DMS79 treated with DMSO at 0.1 percent for 48 hours (cell line): ENCODE data around the gene KCNQ4.

Experiments used
- DNase-seq: peaks from one replicate; lab custom pipeline; 2025; lab: John Stamatoyannopoulos, UW

Gene KCNQ4

DNA sequence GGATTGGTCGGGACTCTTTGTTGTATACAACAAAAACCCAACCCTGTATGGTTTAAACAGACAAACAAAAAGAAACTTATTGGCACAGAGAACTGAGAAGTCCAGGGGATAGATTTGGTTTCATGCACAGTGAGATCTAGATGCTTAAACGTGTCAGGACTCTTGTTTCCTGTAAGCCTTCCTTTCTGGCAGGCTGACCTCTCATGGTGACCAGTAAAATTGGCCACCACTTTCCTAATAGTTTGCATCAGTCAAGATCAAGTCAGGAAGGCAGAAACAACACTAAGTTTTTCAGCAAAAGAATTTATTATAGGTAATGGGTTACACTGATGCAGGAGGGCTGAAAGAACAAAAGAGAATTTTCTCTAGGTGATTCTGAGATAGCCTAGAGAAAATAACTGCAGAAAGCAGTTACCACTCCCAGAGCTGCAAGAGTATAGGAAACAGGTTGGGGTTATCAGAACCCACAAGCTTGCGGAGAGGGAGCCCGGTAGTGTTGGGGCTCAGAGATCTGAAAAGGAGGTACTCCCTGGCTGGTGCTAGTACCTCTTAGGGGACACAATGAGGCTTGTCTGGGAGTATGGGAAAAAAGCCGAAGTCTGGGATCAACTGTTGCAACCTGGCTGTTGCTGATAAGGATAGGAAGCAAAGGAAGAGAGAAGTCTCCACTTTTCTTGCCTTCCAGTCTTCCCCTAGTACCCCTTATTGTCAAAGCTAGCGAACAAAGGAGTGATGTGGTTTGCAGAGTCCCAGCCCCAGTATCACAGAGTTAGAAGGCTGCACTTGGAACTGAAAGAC is 57.1 kb downstream of the KCNQ4 start:
- DNase-seq = no peak

DNA sequence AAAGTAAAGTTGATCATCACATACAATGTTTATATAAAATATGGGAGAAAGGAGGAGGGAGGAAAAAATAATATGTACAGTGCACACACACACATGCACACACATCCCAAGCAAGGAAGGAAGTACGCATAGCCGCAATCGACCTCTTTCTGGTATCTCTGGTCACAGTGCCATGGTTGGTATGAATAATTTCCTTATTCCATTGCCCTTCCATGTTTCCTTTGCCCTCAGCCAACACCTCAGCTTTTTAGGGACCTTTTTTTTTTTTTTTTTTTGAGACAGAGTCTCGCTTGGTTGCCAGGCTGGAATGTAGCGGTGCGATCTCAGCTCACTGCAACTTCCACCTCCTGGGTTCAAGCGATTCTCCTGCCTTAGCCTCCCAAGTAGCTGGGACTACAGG is 58.0 kb downstream of the KCNQ4 start:
- DNase-seq = no peak

DNA sequence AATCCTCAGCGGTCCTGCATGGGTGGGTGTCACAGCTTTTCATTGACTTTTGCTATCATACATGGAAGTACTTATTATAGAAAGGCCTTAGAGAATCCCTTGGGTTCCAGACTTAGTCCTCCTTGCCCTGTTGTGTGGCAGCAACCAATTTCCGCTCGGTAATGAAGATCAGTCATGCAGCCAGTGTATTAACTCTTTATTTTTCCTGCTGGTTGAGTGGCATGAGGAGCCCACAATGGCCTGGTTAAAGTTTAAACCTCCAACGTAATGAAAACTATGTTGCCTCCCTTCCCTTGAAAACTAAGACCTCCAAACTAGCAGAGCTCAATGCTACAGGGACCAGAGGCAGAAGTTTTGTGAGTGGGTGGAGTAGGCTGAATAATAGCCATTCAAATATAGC is 58.6 kb downstream of the KCNQ4 start:
- DNase-seq = no peak

DNA sequence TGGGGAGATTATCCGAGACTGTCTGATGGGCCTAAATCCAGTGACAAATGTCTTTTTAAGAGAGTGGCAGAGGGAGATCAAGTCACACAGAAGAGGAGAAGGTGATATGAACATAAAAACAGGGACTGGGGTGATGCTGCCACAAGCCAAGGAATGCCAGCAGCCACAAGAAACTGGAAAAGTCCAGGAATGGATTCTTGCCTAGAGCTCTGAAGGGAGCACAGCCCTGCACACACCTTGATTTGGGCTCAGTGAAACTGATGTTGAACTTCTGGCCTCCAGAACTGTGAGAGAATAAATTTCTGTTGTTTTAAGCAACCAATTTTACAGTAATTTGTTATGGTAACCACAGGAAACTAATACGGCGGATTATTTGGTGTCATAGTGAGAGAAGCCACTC is 59.1 kb downstream of the KCNQ4 start:
- no peak for DNase-seq

DNA sequence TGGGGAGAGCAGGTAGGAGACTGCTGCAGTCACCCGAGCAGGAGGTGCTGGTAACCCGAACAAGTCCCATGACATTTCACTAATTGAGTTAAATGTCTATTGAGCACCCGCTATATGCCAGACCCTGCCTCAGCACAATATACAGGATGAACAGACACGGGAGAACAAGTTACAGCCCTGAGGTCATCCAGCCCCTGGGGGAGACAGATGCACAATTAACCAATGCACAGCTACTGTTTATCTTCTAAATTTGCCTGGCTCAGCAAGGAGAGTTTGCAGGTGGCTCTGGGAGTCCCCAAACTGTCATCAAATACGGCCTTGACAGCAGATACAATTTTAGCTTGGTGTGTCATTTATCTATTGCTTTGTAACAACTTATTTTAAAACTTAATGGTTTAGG is 60.5 kb downstream of the KCNQ4 start:
- DNase-seq = no peak

DNA sequence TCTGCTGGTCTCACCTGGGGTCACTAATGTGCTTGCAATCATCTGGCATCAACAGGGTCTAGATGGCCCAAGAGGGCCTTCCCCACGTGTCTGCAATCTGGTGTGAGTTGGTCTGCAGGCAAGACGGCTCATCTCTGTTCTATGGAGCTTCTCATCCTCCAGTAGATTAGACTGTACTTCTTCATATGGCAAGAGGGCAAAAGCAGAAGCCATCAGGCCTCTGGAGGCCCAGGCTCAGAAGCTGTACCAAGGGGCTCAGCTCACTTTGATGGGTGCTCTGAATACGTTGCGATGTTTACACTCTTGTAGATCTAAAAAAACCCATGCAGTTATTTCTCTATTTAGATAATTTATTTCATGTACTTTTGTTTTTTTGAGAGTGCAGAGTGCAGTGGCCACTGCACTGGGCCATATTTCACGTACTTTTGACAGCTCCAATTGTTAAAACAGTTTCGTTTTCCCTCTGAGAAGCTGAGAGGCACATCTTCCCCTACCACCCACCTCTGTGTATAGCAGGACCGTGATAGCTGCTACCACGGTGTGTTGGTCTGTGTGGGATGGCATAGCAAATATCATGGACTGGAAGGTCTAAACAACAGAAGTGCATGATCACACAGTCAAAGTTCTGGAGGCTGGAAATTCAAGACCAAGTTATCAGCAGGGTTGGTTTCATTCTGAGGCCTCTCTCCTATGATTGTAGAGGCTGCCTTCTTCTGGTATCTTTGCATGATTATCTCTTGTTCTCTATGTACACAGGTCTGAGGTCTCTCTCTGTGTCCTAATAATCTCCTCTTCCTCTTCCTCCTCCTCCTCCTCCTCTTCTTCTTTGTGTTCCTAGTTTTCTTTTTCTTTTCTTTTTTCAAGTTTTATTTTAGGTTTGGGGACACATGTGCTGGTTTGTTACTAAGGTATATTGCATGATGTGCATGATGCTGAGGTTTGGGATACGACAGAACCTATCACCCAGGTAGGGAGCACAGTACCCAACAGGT is 61.6 kb downstream of the KCNQ4 start:
- no peak for DNase-seq

DNA sequence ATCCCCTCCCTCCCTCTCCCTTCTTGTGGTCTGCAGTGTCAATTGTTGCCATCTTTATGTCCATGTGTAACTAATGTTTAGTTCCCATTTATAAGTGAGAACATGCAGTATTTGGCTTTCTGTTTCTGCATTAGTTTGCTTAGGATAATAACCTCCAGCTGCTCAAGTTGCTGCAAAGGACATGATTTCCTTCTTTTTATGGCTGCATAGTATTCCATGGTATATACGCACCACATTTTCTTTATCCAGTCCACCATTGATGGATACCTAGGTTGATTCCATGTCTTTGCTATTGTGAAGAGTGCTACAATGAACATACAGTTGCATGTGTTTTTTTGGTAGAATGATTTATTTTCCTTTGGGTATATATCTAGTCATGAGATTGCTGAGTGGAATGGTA is 62.3 kb downstream of the KCNQ4 start:
- no peak for DNase-seq

DNA sequence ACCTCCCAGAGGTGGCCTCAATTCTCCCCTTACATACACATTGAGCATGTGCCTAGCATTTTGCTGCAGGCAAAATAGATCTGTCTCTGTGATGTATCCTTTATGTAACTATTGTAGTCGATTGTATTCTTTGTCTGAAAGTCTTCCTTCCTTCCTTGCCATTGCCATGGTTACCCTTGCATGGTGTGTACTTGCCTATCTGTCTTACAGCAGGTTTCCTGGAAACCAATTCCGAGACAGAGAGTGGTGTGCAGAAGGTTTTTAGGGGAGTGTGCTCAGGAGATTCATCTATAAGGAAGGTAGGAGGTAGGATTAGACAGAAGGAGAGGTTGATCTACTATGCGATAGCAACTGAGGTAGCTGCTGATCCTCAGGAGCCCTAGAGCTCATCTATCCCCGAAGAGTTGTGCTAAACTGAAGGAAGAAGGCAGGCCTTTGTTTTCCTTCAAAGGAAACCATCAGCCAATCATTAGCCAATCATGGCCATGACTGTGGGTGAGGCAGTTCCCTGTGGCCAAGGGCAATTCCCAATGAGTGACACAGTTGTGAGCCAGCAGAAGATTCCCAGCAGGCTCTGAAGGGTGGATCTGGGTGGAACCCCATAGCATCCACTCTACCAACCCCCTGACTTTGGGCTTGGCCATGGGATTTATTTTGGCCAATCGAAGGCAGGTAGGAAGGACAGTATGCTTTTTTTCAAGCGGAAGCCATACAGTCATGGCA is 63.6 kb downstream of the KCNQ4 start:
- DNase-seq = no peak

DNA sequence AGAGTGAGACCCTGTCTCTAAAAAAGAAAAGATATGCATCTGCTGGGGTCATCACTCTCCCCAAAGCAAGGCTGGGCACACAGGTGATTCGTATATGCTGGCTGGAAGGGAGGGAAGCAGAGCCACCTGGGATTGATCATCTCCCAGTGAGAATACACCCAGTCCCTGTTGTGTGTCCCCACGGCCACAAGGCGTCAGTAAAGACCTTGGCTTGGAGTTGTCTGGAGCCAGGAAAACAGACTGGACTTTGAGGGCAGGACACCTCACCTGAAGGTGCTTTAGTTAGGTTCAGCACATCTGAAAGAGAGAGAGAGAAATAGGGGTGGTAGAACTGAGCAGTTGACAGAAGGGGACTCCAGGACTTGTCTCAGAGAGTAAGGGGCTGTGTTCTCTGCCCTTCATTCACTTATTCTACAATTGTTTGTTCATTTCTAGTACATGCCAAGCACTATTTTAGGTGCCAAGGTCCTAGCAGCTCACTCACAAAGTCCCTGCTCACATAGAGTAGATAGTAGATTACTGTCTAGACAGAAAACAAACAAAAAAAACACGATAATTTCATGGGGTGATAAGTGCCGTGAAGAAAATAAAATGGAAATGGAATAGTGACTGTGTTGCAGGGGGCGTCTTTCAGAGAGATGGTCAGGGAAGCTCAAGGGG is 65.1 kb downstream of the KCNQ4 start:
- peak; percentile 38 for DNase-seq

DNA sequence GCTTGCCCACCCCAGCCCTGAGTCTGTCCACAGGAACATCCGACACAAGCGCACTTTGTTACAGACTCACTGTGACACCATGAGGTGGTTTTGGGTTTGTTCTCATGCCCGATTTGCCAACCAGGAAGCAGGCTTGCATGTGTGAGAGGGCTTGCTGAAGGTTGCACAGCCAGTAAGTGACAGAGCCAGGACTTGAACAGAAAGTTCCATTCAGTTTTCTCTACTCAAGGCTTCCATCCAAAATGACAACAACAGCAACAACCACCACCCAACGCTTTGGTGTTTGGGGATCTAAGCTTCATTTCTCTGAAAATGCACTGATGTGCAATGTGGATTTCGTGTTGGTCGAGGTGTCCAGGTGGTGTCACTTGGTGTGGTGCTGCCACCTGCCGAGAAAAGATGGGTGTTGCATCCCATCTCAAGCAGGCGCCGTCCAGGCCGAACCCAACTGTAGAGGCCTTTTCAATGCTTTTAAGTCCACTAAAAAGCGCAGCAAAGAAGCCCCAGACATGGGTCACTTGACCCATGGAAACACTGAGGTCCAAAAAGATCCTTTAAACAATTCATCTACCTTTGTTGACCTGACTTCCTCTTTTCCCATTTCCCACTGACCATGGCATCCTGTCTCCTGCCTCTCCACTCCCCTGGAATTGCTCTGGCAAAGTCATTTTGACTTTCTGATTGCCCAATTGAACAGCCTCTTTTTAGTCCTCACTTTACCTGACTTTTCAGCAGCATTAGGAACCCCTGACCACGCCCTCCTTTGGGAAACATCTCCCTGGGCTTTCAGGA is 66.4 kb downstream of the KCNQ4 start:
- DNase-seq = peak; percentile 50

DNA sequence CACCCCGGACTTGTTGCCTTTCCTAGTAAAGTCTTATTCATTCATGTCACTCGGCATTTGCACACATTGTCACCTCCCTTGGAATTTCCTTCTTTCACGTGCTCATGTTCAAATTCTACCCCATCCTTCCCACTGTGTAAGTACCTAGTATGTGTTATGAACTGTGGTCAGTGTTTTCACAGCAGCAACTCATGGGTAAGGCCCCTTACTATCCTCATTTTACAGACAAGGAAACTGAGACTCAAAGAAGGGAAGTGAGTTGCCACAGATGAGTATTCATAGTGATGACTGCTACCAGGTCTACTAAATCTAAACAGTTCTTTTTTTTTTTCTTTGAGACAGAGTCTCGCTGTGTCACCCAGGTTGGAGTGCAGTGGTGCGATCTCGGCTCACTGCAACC is 68.1 kb downstream of the KCNQ4 start:
- DNase-seq = no peak

DNA sequence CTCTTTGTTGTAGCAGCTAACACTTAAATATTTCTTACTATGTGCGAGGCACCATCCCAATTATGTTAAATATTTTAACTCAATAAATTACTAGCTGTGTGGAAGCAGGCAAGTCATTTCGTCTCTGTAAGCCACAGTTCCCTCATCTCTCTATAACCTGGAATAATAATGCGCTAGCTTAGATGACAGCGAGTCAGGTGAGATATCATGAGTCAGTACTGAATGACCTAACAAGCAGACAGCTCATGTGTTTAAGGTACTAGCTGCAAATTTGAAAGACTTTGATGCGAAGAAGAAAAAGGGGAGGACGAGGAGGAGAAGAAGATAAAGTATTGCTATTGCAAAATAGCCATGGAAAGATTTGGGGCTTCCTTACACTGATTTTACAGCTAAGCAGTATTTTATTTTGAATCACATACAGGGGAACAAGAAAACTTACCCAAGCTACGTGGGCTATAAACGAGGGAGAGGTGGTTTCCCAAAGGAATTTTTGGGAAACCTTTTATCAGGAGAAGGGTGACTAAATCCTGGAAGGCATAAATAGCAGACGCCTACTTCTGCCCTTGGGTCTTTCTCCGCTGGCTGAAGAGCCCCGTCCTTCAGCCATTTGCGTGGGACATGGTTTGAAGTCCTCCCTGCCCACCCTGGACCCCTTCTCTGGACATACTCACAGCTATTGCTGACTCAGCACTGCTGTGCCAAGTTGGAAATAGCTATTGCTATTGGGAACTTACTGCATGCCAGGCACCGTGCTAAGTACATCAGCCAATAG is 69.7 kb downstream of the KCNQ4 start:
- DNase-seq = no peak

DNA sequence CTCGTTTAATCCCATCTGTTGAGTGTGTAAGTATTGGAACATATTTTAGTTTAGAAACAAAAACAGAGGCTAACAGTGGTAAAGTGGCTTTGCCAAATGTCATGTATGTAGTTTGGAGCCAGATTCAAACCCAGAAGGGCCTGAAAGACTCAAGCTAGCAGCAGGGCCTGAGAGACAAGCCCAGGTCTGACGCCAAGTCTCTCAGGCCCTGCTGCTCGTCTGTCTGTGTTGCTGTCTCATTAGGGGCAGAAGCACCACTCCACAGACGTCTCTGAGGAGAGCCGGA is 70.2 kb downstream of the KCNQ4 start:
- DNase-seq = no peak

DNA sequence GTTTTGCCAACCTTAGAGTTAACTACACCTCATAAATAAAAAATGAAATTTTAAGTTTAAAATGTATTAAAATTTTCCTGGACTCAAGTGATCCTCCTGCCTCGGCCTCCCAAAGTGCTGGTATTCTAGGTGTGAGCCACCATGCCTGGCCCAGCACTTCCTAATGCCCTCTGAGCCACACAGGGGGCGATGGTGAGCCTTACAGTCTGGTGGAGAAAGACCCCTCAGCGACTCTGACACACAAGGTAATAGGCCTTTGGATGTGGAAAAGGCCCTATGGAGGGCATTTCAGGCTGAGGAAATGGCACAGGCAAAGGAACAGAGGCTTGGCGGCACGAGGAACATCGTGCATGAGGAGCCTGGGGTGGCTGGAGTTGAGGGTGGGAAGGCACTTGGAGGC is 71.9 kb downstream of the KCNQ4 start:
- DNase-seq = no peak

DNA sequence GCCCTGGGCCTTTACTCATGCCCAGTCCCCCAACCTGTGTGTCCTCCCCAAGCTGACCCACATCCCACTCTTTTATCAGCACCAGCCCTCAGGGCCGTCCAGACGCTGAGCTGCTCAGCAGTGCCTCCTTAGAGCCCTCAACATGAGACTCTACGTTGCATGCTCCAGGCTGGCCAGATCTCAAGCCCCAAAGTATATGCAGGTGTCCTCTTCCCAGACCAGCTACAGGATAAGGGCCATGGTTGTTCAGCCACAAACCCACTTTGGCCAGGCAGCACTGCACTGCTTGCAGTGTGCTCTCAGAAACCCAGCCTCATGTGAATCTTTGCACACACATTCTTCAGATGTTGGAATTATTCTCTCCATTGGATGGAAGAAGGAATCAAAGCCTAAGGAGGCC is 72.5 kb downstream of the KCNQ4 start:
- no peak for DNase-seq

DNA sequence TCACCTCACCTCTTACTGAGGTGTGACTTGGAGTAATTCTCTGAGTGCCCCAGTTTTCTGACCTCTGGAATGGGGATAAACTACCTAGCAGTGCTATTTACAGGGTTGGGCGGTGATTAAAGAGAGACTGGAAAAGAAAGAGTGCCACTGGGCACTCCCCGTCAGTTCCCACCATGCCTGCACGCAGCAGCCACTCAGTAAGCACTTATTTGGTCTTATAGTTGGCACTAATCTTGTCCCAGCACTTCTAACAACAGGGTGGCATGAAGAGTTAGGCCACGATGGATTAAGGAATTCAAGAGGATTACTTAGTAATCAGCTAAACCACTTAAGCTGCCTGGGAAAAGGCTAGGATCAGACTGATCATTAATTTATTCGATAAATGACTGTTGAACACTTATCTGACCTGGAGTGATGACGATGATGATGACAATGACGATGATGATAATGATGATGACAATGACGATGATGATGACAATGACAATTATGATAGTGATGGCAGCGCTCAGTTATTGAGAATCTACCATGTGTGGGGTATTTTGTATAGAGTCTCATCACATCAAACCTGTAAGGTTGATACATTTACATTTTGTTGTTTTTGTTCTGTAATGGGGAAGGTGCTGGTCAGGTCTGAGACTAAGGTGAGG is 73.2 kb downstream of the KCNQ4 start:
- no peak for DNase-seq

DNA sequence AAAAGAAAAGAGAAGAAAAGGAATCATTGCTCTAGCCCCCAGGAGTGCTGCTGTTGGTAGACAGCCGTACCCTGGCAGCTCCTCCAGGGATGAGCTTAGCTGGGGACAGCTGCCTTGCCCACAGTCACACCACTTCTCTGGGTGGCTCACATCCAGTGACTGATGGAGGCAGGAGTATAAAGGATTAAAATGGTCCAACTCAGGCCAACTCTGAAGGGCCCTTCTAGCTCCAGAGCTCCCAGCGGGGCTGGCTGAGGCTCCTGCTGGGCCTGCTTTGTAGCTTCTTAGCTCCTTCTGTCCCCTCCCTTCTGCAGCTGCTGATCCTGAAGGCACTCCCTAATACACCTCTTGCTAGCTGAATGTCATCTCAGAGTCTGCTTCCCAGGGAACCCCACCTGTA is 74.2 kb downstream of the KCNQ4 start:
- DNase-seq = peak; percentile 67

DNA sequence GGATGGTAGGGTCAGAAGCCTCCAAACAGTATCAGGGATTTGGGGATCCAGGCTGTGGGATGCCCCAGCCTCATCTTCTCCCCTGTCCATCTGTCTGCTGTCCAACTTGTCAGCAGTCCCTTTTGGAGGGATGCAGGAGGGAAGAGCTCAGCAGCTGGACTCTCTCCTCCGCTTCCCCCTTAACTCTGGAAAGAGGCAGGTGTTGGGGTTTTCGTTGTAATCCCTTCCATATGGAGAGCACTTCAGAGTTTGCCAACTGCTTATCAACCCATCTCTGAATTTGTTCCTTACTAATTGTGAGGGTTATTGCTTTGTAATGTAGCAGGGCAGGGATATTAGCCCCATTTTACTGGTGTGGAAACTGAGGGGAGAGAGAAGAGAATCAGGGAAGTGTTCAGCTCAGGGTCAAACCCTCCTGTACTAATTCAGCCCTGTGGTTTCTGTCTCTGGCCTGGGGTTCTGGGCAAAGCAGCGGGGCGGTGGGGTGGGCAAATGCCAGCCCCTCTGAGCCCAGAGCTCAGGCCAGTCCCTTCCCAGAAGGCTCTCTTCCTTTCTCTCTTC is 75.3 kb downstream of the KCNQ4 start:
- DNase-seq = no peak

DNA sequence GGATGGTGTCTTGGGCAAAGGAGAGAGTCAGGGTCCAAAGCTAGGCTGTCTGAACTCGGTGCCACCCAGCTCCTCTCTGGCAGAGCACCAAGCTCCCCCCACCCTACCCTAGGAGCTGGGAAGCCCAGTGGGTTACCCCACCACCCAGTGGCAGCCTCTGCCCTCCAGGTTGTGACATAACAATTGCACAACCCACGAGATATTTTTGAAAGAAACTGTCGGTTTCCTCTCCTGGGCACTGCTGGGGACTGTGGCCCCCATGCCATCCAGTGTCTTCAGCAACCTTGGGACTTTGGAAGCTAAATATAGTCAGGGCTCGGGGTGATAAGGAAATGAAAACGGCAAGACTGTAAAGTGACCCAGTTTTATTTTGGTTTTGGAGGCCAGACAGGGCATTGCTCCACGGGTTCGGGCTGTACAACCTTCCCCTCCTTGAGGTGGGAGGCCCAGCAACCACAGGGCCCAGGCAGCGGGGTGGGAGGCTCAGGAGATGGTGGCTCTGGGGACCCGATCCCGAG is 77.2 kb downstream of the KCNQ4 start:
- DNase-seq = no peak
